Right renal pelvis (tissue), 4 donors: ENCODE results near the gene COX6A1. TPM values are rescaled to one million over a fixed set of nuclear protein-coding genes. Genes with fewer than 3 reads are reported as not detected.

Experiments used
- DNase-seq, 4 donors: peaks; one replicate each; pipeline ENCODE4 v3.0.0-alpha.2; 2013; ENCODE audit warnings: low read depth in 4 of 4, low spot score in 3 of 4, missing footprints in 1 of 4
- polyA plus RNA-seq, 4 donors: library from polyadenylated mRNA; unstranded; fragments of 120-200 nt; gene quantifications; one replicate each; pipeline ENCODE4 v1.2.1, GENCODE V29; 2013; ENCODE audit not compliant: insufficient read length in 4 of 4

COX6A1 gene
- polyA plus RNA-seq, result 100 to 1,000 TPM; 303 to 369 (median 327) TPM

DNA sequence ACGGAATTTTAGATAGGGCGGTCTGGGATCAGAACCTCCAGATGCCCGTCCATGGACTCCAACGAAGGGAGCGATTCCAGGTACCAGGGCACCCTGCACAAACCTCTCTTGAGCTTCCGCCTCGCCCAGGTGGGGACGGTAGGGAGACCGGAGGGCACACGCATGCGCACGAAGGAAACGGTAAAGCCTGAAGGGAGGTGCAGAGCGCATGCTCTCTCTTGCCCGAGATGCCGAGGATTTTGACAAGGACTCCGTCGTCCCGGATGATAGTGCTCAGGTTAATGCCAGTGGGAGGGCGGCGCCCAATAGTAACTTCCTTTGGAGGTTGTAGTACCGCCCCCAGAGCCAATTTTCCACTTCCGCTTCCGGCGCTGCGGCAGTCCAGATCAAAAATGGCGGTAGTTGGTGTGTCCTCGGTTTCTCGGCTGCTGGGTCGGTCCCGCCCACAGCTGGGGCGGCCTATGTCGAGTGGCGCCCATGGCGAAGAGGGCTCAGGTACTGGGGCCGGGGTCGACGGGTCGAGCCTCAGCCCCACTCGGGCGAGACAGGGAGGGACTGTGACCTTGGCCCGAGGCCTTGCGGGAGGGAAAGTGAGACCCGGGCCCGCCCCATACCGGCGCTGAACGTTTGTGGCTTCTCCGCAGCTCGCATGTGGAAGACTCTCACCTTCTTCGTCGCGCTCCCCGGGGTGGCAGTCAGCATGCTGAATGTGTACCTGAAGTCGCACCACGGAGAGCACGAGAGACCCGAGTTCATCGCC is at the start of gene COX6A1:
Gene COX6A1 (plus strand): TSS at position 379 of the 760 bp plus-strand sequence. CDS start 14 bp downstream, at position 393.
- DNase-seq, result peak; percentile 83 to 95 (median 90)

DNA sequence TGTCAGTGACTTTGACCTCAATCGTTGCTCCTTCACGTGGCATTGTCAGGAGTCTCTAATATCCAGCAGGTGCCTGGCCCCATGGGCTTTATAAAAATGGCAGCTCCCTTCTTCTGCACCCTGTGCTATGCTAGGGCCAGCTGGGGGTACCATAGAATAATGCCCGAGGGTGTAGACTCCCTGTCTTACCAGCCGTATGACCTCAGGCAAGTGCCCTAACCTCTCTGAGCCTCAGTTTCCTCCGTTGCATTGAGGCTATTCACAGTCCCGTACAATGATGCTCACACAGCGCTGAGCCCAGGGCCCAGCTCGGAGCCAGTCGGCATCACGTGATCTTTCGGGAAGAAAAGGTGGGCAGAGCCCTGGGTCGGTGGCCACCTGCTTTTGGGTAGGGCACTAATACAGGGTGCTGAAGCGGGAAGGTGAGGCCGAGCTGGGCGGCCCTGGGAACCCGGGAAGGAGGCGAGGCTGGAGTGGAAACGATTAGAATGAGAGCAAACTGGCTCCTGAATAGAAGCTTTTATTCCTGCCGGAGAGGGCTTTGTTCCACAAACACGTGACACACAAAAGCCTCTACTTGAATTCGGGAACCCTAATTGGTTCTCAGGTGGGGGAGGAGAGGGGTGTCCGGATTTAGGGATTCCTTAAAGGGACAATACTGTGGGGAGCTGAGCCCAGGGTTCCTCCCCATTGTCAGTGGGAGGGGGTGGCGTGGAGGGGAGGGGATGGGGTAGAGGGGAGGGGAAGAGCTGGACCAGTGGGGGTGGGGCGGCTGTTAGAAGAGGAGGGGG is 49.0 kb upstream of the COX6A1 start:
- DNase-seq, result no peak

DNA sequence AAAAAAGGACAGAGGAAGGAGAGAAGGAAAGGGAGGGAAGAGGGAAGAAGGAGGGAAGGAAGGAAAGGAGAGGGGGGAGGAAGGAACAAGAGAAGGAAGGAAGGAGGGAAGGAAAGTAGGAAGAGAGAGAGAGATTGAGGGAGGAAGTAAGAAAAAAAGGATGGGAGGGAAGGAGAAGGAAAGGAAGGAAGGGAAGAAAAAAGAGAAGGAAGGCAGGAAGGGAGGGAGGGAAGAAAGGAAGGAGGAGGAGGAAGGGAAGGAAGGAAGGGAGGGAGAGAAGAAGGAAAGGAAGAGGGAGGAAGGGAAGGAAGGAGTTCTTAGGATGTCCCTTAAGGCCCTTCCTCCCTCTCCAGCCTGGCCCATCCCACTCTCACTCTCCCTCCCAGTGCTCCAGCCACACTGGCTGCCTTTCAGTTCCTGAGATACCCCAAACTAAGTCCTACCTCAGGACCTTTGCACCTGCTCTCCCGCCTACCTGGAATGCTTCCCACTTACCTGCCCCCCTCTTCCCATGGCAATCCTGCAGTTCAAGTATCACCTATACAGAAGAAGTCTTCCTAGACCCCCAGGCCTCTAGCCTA is 47.3 kb upstream of the COX6A1 start:
- DNase-seq, result no peak

DNA sequence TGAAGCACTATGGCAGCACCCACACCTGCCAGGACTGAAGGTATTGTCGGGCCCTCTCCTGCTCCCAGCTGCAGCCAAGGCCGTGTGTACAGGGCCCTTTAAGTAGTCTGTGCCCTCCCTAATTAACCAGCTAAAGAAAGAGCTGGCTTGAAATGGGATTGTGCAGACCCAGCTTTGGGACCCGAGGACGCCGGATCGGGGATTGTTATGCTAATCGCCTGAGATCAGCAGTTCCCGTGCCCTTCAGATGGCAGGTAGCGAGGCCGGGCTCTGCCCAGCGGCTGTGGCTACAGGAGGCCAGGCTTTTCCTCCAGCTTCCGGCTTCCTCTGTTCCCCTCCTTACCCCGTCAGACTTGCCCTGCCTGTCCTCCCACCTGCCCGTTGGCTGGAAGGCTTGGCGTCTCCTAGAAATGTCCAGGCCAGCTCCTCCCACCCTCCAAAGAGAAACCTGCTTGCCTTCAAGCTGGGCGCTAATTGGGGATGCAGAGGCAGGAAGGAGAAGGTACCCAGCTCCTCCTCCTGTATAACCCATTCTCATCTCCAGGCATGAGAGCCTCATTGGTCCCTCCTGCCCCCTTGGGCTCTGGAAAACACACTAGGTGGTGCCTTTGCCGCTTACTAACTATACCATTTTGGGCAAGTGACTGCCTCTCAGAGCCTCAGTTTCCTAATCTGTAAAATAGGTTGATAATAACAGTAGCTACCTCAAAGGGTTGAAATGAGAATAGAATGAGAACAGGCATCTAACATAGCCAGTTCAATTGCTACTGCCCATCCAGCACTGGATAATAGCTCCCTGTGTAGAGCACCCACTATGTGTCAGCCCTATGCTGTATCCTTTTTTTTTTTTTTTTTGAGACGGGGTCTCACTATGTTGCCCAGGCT is 43.2 kb upstream of the COX6A1 start:
- no peak for DNase-seq

DNA sequence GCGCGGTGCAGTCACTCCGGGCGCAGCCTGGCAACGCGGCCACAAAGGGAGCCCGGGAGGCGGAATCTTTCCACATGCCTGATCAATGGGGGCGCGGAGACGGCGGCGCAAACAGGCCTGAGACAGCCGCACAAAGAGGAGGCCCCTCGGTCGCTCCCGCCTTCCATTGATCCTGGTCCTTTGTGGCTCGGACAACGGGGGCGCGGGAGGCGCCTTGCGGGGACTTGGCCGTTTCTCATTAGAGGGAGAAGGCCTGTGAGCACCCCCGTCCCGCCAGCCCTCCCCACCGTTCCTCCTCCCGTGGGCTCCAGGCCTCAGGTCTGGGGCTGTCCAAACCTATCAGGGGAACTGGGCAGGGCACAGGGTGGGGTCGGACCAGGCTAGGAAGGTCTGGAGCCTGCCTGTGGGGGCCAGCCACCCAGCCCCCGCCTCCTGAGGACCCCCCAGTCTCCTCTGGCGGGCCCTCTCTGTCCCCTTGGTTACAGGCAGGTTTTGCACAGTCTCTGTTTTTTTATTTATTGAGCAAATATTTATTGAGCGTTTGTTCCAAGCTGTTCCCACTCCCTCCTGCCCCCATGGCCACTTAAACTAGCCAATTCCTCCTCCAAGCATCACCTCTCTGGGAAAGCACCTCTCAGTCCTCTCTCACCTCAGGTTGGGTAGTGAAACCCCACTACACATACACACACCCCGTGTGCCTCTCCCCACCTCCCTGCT is 39.9 kb upstream of the COX6A1 start:
- DNase-seq, result no peak

DNA sequence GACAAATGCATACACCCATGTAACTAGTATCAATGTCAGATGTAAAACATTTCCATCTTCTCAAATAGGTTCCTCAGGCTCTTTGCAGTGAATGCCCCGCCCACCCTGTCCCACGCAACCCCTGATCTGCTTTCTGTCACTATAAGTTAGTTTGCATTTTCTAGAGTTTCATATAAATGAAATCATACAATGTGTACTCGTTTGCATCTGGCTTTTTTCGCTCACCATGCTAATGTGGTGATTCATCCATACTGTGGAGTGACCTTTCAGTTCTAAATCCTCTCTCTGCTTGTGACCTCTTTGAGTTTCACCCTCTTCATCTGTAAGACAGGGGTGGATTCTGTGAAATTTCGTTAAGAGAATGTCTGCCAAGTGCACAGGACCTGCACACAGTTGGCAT is 38.4 kb upstream of the COX6A1 start:
- DNase-seq, result no peak

DNA sequence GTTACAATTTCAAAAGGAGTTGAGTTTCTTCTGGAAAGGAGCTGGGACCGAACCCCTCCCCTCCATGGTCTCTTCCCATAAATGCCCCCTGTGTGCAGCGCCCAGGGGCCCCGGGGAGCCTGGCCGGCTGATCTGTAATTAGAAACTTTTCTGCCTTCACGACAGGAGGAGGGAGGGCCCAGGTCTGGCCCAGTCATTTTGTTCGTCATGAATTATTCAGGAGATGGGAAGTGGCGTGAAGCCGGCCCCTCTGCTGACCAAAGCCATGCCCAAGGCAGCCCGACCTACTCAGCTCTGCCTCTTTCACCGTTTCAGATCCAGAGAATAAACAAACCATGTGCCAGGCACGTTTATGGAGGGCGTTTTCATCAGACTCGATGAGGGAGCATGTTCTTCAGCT is 35.7 kb upstream of the COX6A1 start:
- no peak for DNase-seq

DNA sequence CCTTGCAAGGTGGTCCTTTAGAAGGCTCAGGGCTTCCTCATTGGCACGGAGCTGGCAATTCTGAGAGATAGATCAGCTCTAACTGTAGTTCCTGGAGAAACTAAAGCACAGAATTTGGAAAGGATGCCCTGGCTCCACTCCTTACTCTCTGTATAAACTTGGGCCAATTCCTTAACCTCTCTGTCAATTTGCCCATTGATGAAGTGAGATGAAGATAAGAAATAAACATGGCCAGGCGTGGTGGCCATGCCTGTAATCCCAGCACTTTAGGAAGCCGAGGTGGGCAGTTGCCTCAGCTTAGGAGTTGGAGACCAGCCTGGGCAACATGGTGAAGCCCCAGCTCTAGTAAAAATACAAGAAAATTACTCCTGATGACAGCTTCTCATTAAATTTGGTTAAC is 34.0 kb upstream of the COX6A1 start:
- DNase-seq, result no peak

DNA sequence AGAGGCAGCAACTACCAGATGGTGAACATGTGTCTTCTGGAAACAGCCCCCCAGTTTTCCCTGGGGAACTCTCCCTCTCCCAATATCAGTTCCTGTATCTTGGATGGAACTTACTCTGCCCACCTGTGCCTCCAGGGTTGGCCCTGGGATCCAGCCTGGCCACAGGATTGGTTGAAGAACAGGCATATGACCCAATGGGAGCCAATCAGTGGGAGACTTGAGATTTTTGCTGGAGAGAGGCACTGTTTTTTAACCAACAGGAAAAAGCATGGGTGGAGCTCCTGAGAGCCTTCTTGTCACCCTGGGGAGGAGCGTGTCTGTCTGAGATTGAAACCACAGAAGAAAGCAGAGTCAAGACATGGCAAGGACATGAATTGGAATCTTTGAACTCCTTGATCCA is 33.6 kb upstream of the COX6A1 start:
- DNase-seq, result no peak

DNA sequence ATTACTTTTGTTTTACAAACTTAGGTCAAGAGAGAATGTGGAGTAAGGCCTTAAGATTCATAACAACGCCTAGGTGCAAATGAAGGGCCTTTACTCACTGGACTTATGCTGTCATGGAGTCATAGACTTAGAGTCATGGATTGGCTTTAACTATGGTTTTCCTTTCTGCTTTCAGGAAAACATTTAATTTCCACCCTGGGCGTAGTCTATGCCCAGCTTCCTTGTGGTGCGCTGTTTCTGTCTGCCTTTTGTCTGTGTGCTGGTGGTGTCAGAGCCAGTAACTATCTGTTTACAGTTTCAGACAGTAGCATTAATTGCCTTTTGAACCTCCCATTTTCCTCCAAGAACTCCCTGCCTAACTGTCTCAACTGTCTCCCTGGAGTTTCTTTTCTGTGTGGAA is 31.8 kb upstream of the COX6A1 start:
- no peak for DNase-seq

DNA sequence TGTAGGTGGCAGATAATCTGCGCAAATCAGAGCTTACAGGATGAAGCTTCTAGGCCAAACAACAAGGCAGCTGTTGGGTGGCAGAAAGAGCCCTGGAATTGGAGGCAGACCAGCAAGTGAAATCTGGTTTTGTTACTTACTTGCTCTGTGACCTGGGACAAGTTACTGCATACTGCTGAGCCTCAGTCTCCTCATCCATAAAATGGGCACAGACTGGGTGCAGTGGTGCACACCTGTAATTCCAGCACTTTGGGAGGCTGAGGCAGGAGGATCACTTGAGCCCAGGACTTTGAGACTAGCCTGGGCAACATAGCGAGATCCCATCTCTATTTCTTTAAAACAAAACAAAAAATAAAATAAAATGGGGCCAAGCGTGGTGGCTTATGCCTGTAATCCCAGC is 31.4 kb upstream of the COX6A1 start:
- no peak for DNase-seq

DNA sequence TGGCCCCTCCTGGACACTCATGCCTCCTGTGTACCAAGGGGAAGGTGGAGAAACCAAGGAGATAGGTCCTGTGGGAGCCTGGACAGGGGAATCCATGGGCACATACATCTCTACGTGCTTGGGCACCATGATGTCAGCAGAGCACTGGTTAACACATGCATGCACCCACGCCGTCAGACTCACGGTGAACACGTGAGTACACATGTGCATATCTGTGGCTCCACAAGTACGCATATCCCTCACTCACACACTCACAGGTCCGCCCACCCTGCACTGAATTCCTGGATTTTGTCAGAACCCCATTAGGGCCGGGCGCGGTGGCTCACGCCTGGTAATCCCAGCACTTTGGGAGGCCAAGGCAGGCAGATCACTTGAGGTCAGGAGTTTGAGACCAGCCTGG is 29.1 kb upstream of the COX6A1 start:
- no peak for DNase-seq

DNA sequence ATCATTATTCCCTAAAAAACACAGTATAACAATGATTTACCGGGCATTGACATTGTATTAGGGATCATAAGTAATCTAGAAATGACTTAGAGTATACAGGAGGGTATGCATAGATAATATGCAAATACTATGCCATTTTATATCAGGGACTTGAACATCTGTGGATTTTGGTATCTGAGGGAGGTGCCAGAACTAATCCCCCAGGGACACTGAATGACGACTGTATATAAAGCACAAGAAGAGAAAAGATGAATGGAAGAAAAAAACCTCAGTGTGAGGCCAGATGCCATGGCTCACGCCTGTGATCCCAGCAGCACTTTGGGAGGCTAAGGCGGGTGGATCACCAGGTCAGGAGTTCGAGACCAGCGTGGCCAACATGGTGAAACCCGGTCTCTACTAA is 25.5 kb upstream of the COX6A1 start:
- no peak for DNase-seq

DNA sequence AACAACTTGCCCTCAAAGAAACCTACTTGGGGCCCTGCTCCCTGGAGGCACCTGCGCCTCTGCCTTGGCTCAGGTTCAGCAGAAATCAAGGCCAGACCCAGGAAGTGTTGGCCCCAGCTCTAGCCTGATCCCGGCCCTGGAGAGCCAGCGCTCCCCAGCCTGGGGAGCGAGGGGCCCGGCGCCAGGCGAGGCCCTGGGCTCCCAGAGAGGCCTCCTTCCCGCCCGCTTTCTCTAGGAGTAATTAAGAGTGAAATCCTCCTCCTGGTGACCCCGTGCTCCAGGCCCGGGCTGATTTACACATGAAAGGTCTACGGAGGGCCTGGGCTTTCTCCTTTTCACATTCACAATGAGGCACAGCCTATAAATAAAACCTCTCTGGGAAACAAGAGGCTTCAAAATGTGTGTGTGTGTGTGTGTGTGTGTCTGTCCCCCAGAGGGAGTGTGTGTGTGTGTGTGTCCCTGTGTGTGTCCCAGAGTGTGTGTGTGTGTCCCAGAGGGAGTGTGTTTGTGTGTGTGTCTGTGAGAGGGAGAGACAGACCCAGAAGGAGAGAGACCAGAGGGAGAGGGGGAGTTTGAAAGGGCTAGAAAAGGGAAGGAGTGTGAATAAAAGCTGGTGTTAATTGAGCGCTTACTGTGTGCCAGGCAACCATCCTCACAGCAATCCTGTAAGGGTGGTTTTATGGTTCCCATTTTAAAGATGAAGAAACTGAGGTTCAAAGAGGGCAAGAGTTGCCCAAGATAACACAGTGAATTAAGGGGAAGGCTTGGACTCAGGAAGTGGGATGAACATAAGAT is 23.8 kb upstream of the COX6A1 start:
- DNase-seq, result peak in 3 of 4 donors; percentile 67 to 83 (median 80)

DNA sequence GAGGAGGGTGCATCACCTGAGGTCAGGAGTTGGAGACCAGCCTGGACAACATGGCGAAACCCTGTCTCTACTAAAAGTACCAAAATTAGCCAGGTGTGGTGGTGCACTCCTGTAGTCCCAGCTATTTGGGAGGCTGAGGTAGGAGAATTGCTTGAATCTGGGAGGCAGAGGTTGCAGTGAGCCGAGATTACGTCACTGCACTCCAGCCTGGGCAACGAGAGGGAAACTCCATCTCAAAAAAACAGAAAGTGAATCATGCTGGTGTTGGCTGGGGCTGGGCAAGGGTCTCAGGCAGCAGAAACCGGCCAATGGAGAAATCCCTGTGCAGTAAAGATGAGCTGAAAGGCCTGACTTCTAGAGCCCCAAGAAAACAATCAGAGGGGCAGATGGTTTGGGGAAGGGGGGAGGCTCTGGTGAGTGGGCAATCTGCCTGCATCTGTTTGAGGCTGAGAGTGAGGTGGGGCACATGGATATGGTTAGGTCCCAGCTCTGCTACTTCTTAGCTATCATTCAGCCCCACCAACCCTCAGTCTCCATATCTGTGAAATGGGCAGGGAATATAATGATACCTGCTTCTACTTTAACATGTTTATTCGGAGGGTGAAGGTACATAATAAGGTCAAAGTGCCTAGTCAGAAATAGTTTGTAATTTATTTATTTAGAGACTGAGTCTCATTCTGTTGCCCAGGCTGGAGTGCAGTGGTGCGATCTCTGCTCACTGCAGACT is 21.3 kb upstream of the COX6A1 start:
- DNase-seq, result no peak

DNA sequence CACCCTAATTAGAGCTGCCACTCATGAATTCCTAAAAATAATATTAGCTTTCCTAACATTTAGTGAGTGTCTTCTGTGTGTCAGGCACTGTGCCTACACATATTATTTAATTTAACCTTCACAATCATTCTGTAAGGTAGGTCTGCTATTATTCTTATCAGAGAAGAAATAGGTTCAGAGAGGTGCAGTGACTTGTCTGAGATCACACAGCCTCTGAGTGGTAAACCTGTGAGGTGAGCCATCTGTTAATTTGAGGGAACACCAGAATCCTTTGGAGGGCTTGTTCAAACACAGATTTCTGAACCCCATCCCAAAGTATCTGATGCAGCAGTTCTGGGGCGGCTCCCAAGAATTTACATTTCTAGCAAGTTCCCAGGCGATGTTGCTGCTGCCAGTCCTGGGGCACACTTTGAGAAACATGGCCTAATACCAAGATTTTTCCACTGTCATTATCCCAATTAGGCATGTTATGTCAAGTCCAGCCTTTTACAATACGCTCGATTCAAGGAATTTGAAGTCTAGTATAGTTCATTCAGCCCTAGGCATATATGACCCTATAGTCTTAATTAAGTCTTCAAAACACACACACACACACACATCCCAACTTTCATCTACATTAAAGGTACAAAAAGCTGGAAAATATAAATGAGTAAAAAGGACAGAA is 19.9 kb upstream of the COX6A1 start:
- DNase-seq, result no peak

DNA sequence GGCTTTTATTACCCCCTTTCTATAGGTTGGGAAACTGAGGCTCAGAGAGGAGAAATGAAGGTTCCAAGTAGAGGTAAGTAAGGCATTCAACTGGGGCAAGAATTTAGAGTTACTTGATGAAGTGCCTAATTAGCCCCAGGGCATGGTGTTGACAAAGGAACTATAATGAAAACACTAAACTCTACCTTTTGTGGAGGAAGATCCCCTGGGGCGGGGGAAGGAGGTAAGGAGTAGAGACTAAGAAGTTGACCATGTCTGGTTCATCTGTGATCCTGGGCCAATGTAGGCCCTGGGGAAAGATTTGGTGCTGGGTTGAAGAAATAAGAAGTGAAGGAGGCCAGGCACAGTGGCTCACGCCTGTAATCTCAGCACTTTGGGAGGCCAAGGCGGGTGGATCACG is 16.2 kb upstream of the COX6A1 start:
- no peak for DNase-seq

DNA sequence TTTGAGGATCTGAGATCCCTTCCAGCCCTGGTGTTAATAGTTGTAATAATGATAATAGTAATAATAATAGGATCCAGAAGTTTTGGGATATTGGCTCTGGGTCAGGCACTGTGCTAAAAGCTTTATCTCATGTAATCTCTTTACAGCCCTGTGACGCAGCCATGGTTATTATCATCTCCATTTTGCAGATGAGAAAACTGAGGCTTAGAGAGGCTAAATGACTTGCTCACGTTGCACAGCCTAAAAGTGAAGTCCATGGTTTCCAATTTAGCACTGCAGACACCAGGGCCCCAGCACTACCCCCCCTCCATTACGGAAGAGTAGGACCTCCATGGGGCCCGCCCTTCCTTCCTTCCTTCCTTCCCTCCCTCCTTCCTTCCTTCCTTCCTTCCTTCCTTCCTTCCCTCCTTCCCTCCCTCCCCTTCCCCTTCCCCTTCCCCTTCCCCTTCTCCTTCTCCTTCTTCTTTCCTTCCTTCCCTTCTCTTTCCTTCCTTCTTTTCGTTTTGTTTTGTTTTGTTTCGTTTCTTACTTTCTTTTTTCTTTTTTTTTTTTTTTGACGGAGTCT is 14.9 kb upstream of the COX6A1 start:
- DNase-seq, result no peak
